ENCODE results near the gene ZNF322.
A peak's percentile ranks its signal among the peaks of the same experiment; 100 is the strongest.
"Not testable (repeated sequence)": the region's sequence is repeated elsewhere in the genome, so short reads cannot be mapped to it uniquely, and the experiment has no call there.

ZNF322 gene

GRCh38 chr6:26659042-26659999 is at the start of gene ZNF322:
Gene ZNF322, minus strand, starts transcription at chr6:26659746. Its CDS starts 21,193 bp downstream, at chr6:26638553.
- DNase-seq = peak; percentile 92

GRCh38 chr6:26705780-26706179 is 46.2 kb upstream of the ZNF322 start:
- not testable (repeated sequence) for DNase-seq

GRCh38 chr6:26705352-26705751 is 45.8 kb upstream of the ZNF322 start:
- not testable (repeated sequence) for DNase-seq

- not testable (repeated sequence) for DNase-seq
Measured at GRCh38 chr6:26701023-26701747, 41.6 kb upstream of the ZNF322 start.

GRCh38 chr6:26697496-26697895 is 38.0 kb upstream of the ZNF322 start:
- DNase-seq = not testable (repeated sequence)

GRCh38 chr6:26689324-26689947 is 29.9 kb upstream of the ZNF322 start:
- DNase-seq = not testable (repeated sequence)

- not testable (repeated sequence) for DNase-seq
Measured at GRCh38 chr6:26682435-26683042, 23.0 kb upstream of the ZNF322 start.

GRCh38 chr6:26673287-26673686 is 13.7 kb upstream of the ZNF322 start:
- DNase-seq = not testable (repeated sequence)

GRCh38 chr6:26670558-26670957 is 11.0 kb upstream of the ZNF322 start:
- DNase-seq = not testable (repeated sequence)

GRCh38 chr6:26670003-26670402 is 10.5 kb upstream of the ZNF322 start:
- DNase-seq = not testable (repeated sequence)

GRCh38 chr6:26660000-26660361 is 435 bp upstream of the ZNF322 start:
- DNase-seq = no peak

- no peak for DNase-seq
Measured at GRCh38 chr6:26657256-26657655, 2.3 kb downstream of the ZNF322 start.

GRCh38 chr6:26653007-26653406 is 6.5 kb downstream of the ZNF322 start:
- no peak for DNase-seq

GRCh38 chr6:26651133-26651781 is 8.3 kb downstream of the ZNF322 start:
- DNase-seq = no peak

GRCh38 chr6:26646074-26646473 is 13.5 kb downstream of the ZNF322 start:
- no peak for DNase-seq

GRCh38 chr6:26640806-26641205 is 18.7 kb downstream of the ZNF322 start:
- no peak for DNase-seq

GRCh38 chr6:26629359-26629758 is 30.2 kb downstream of the ZNF322 start:
- no peak for DNase-seq

- no peak for DNase-seq
Measured at GRCh38 chr6:26627843-26628242, 31.7 kb downstream of the ZNF322 start.

- no peak for DNase-seq
Measured at GRCh38 chr6:26624557-26624956, 35.0 kb downstream of the ZNF322 start.

- no peak for DNase-seq
Measured at GRCh38 chr6:26623339-26623859, 36.1 kb downstream of the ZNF322 start.

- no peak for DNase-seq
Measured at GRCh38 chr6:26613689-26614683, 45.6 kb downstream of the ZNF322 start.

Data from NCI-H774 (cell line).